AG10803 (cell line): ENCODE data around the gene RIBC2.

Experiments used
- DNase-seq: peaks from one replicate; pipeline ENCODE4 v3.0.0; 2010; ENCODE audit warnings: low read depth
- H3K4me3 ChIP-seq: 2 replicates; pipeline ENCODE4 v1.5.1; 2011; ENCODE audit warnings: mild to moderate bottlenecking, low read length, control low read depth
- CTCF ChIP-seq: conservative IDR thresholded peaks from 2 replicates; pipeline ENCODE4 v1.5.1; 2011; ENCODE audit warnings: mild to moderate bottlenecking, low read length, control low read depth, inconsistent platforms

RIBC2 gene

DNA sequence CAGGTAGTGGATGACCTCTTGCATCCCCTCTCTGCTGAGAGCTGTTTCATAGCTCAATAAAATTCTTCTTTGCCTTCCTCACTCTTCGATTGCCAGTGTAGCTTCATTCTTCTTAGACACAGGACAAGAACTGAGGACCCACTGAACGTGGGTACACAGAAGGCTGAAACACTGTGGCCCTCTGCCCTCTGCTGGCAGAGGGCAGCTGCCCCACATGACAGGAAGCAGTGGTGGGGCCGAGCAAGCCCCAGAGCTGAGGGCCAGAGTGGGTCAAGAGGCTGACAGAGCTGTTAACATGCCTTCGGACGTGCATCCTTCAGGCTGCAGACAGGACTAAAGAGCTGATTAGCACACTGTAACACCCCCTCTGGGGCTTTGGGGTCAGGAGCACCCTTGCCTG is 15.7 kb upstream of the RIBC2 start:
- TF ChIP-seq CTCF, result no peak; the same call in 1 of the 2 replicates
- no peak for DNase-seq

GRCh38 chr22:45398214-45398613 is 15.3 kb upstream of the RIBC2 start:
- no peak for DNase-seq
- no peak for TF ChIP-seq CTCF
- H3K4me3 ChIP-seq, result no peak overlapping the region

More for the DNA sequence above, 15.7 kb upstream of the RIBC2 start:
- no peak overlapping the region for H3K4me3 ChIP-seq

- H3K4me3 ChIP-seq, result no peak overlapping the region
- no peak for TF ChIP-seq CTCF
- no peak for DNase-seq
These were observed 13.6 kb upstream of the RIBC2 start for GRCh38 chr22:45399712-45400445.

DNA sequence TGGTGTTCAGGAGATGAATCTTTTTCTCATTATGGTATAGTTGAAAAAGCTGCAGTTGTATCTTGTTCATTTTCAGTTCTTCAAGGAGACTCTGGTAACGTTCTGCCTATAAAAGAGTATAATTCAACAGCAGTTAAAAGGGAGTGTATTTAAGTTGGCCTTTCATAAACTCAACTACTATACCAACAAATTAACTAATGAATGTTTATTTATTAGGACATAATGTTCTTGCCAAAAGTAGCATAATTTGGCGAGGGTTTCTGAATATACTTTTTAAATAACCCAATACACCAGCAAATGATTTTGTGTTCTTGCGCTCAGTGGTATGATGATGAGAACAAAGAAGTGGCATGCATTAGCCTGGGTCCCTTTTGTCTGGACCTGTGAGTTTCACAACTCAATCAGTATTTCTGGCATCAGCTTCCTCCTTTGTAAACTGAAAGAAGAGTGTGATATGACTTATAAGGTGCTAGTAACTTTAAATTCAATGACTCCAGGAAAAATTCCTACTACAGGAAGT is 11.0 kb upstream of the RIBC2 start:
- no peak for DNase-seq
- TF ChIP-seq CTCF, result no peak
- H3K4me3 ChIP-seq, result no peak overlapping the region

GRCh38 chr22:45407793-45408192 is 5.7 kb upstream of the RIBC2 start:
- no peak for DNase-seq
- TF ChIP-seq CTCF, result no peak
- no peak overlapping the region for H3K4me3 ChIP-seq

- no peak for TF ChIP-seq CTCF
- H3K4me3 ChIP-seq, result no peak overlapping the region; the same call in none of the 2 replicates
- DNase-seq, result no peak
These were observed 503 bp upstream of the RIBC2 start for GRCh38 chr22:45413013-45413367.

DNA sequence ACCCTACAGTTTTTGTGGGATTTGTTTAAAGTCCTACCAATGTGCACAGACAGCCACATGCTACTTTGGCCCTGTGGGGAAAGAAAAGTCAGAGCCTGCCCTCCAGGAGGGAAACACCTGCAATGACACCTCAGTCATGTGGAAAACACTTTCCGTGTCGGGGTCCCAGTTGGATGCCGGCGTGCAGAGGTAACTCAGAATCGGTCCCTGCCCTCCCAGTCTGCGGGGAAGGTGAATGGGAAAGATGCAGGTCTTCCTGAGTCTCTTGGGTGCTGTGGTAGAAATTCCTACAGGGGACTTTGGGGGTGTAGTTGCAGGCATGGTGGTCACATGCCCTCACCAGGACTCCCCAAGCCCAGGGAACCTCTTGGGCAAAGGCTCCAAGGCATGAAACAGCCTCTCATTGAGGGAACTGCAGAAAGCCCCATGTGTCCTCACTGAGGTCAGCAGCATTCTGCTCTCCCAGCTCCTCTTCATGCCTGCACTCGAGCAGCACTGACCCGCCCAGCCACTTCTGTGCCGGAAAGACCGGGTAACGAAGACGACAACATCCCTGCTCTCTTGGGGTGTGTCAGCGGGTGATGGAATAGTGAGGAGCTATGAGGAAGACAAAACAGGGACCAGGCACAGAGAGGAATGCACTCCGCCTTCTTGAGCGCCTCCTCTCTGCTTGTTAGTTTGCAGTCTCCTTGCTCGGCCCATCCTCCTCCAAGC is 4.7 kb downstream of the RIBC2 start:
- no peak overlapping the region for H3K4me3 ChIP-seq
- no peak for TF ChIP-seq CTCF
- DNase-seq, result no peak
